Gastroesophageal sphincter (tissue), 4 donors: ENCODE measurements around the gene IFNW1. TPM values are rescaled to one million over a fixed set of nuclear protein-coding genes. Genes with fewer than 3 reads are reported as not detected.
"Not testable (repeated sequence)": the region's sequence is repeated elsewhere in the genome, so short reads cannot be mapped to it uniquely, and the experiment has no call there.

ENCODE experiments used
- ATAC-seq: fragments of 150-250 bp; one replicate; pipeline ENCODE4 v1.9.1; 2016; ENCODE audit warnings: mild to moderate bottlenecking, moderate library complexity
- H3K27ac ChIP-seq, 4 donors: fragments of 200-600 bp; sonication (generic) in 3 of 4; 1 replicate in 3 of 4; 2 replicates in 1 of 4; pipeline ENCODE4 v1.5.1; 2016 to 2019
- H3K27me3 ChIP-seq: fragments of 200-600 bp; sonication (generic); one replicate; pipeline ENCODE4 v1.5.1; 2019
- H3K36me3 ChIP-seq, 2 donors: fragments of 200-600 bp; sonication (generic); one replicate each; pipeline ENCODE4 v1.5.1; 2019; ENCODE audit warnings: control low read depth in 1 of 2
- H3K4me1 ChIP-seq, 3 donors: fragments of 200-600 bp; sonication (generic); 1 replicate in 2 of 3; 2 replicates in 1 of 3; pipeline ENCODE4 v1.5.1; 2016 to 2019; ENCODE audit warnings: control low read depth in 2 of 3
- H3K4me3 ChIP-seq, 2 donors: fragments of 200-600 bp; sonication (generic); one replicate each; pipeline ENCODE4 v1.5.1; 2019; ENCODE audit warnings: mild to moderate bottlenecking in 1 of 2, moderate library complexity in 1 of 2
- H3K9me3 ChIP-seq, 3 donors: fragments of 200-600 bp; sonication (generic); one replicate each; pipeline ENCODE4 v1.5.1; 2017 to 2019; ENCODE audit warnings: control low read depth in 2 of 3
- EP300 ChIP-seq: sonication (generic); formaldehyde crosslinking; IDR thresholded peaks from one replicate; pipeline ENCODE4 v1.6.1; 2017; ENCODE audit warnings: antibody characterized with exemption, mild to moderate bottlenecking
- POLR2A ChIP-seq, 2 donors: fragments of 450-650 bp; IDR thresholded peaks; one replicate each; pipeline ENCODE4 v1.6.1; 2017; ENCODE audit warnings: antibody characterized with exemption in 2 of 2, mild to moderate bottlenecking in 2 of 2, moderate library complexity in 1 of 2
- POLR2AphosphoS5 ChIP-seq: sonication (generic); formaldehyde crosslinking; IDR thresholded peaks from one replicate; pipeline ENCODE4 v1.6.1; 2017; ENCODE audit warnings: antibody characterized with exemption
- WGBS, 2 donors: methylation state at CpG; one replicate each; pipeline ENCODE4 v1.1.5; 2018; ENCODE audit warnings: low coverage in 1 of 2; 5-methylcytosine and 5-hydroxymethylcytosine counted together
- total RNA-seq, 4 donors: library from RNA; depleted of rRNA; stranded (reverse); fragments of >200 nt; gene quantifications; one replicate each; pipeline ENCODE4 v1.1.0, GENCODE V29; 2016
- TF ChIP-seq, protein P1 (sequence below), 4 experiments: fragments of 200-600 bp in 2 of 4; fragments of 450-650 bp in 2 of 4; sonication (generic) in 1 of 4; IDR thresholded peaks; one replicate each; pipeline ENCODE4 v1.5.1; 2017 to 2019; ENCODE audit warnings: antibody characterized with exemption in 4 of 4, mild to moderate bottlenecking in 2 of 4, moderate library complexity in 2 of 4

Gene IFNW1
- total RNA-seq, 4 donors from 2014 or later, result not detected

DNA sequence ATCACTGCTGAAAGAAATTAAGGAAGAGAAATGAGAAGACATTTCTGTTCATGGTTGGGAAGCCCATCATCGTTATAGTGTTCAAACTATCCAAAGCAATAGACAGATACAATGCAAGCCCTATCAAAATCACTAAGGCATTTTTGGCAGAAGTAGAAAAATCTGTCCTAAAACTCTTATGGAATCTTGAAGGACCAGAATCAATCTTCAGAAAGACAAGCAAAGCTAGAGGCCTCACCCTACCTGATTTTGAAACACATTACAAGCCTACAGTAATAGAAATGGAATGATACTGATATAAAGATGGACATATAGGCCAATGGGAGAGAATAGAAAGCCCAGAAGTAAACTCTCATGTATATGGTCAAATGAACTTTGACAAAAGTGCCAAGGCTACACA, 29.7 kb upstream of the IFNW1 start:
- Histone ChIP-seq H3K4me1 (no peaks in the 10 kb centered on the region), H3K27me3 (no peaks in the 10 kb centered on the region), H3K36me3 (no peaks in the 10 kb centered on the region), H3K9me3 (no peaks in the 10 kb centered on the region), H3K4me3 (no peak overlapping the region), H3K27ac (no peak overlapping the region)
- WGBS, 2 donors, result 59 to 67% methylated on average over 1 of the region's 1 CpG
- ATAC-seq, result no peak
- TF ChIP-seq, protein P1, sequence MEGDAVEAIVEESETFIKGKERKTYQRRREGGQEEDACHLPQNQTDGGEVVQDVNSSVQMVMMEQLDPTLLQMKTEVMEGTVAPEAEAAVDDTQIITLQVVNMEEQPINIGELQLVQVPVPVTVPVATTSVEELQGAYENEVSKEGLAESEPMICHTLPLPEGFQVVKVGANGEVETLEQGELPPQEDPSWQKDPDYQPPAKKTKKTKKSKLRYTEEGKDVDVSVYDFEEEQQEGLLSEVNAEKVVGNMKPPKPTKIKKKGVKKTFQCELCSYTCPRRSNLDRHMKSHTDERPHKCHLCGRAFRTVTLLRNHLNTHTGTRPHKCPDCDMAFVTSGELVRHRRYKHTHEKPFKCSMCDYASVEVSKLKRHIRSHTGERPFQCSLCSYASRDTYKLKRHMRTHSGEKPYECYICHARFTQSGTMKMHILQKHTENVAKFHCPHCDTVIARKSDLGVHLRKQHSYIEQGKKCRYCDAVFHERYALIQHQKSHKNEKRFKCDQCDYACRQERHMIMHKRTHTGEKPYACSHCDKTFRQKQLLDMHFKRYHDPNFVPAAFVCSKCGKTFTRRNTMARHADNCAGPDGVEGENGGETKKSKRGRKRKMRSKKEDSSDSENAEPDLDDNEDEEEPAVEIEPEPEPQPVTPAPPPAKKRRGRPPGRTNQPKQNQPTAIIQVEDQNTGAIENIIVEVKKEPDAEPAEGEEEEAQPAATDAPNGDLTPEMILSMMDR (IDR thresholded peaks at IDR 0.05), result no peak
- TF ChIP-seq POLR2AphosphoS5 (no peak), EP300 (no peak), POLR2A (IDR thresholded peaks at IDR 0.05) (no peak)

DNA sequence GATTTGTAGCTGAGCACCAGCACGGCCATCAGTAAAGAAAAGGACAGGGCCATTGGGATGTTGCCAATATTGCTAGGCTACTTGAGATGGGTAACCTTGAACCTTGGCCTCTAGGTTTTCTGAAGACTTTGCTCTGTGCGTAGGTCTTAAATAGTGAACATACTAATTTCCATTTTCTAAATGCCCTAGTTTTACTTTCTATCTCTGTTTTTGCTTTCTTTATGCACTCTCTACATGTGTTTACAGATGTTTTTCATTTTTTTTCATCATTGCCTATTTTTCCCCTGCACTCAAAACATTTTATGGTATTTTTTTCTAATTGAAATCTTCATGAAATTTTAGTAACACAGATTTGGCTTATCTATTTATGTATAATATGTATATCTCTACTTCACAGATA, 24.9 kb upstream of the IFNW1 start, which contains the start of gene IFNA21:
Gene IFNA21 (minus strand): TSS at position 101 of the 400 bp plus-strand sequence. CDS start 48 bp downstream, at position 53.
- H3K27me3 ChIP-seq, ATAC-seq, H3K27ac ChIP-seq, H3K4me1 ChIP-seq, H3K36me3 ChIP-seq, H3K9me3 ChIP-seq, H3K4me3 ChIP-seq: not testable (repeated sequence)
- WGBS, 2 donors, result 69% methylated on average over 2 of the region's 2 CpGs; no CpG with 5 or more reads in 1 of the 2 donors

DNA sequence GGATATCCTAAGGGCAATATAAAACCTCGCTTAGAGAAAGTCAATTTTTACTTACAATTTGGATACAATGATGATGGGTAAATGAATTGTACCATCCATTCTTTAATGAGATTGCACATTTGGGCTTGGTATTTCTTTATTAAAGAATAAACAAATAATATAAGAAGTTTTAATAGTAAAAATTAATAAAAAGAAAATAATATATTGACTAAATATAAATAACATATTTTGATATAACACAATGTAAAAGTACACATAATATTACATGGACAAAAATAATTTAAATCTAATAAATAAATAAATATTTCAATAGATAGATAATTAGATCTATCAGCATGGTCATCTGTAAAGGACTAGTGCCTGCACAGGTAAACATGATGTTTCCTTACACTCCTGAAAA, 23.9 kb upstream of the IFNW1 start:
- WGBS, 2 donors, result 83 to 100% methylated on average over 1 of the region's 1 CpG

DNA sequence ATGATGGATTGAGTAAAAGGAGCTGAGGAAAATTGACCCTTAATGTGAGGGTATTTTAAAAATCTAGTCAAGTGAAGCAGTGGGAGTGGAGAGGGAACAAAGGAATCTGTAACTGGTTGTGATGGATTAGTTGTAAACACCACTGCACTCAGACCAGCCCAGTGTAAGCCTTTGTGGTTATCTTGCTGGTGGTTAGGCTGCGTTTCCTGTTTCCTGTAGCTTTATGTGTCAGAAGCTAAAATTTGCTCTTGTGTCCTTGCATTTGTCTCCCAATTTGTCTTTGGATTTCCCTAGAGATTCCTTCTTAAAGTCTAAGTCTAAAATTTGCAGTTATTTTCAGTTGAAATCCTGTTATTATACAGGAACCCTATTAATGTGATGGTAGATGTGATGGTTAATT, 18.5 kb upstream of the IFNW1 start:
- Histone ChIP-seq H3K4me1 (no peaks in the 10 kb centered on the region), H3K9me3 (peaks cover 0 to 3% (median 0%) of the 10 kb centered on the region in 3 donors), H3K27me3 (no peaks in the 10 kb centered on the region), H3K4me3 (no peak overlapping the region), H3K36me3 (no peaks in the 10 kb centered on the region), H3K27ac (no peak overlapping the region)
- no peak for ATAC-seq
- WGBS, 2 donors, result 8 to 33% methylated on average over 1 of the region's 1 CpG
- TF ChIP-seq, protein P1 (IDR thresholded peaks at IDR 0.05), result no peak
- TF ChIP-seq POLR2AphosphoS5, result no peak

More for the DNA sequence above, 23.9 kb upstream of the IFNW1 start:
- no peak for ATAC-seq
- no peak for TF ChIP-seq POLR2AphosphoS5
- no peak for TF ChIP-seq POLR2A (IDR thresholded peaks at IDR 0.05)
- TF ChIP-seq, protein P1 (IDR thresholded peaks at IDR 0.05), result no peak
- no peak for TF ChIP-seq EP300
- H3K4me3 ChIP-seq, result no peak overlapping the region
- H3K9me3 ChIP-seq, result no peaks in the 10 kb centered on the region
- no peaks in the 10 kb centered on the region for H3K4me1 ChIP-seq
- H3K36me3 ChIP-seq, result no peaks in the 10 kb centered on the region
- no peak overlapping the region for H3K27ac ChIP-seq
- no peaks in the 10 kb centered on the region for H3K27me3 ChIP-seq

DNA sequence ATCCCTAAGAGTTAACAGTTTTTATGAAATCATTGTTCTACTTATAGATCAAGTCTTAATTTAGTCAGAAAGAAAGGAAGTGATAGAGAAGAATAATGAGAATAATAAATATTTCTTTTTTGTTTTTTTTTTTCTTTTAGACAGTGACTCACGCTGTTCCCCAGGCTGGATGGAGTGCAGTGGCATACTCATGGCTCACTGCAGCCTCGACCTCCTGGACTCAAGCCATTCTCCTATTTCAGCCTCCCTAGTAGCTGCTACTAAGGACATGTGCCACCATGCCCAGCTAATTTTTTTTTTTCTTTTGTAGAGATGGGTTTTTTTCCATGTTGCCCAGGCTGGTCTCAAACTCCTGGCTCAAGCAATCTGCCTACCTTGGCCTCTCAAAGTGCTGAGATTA, 13.9 kb upstream of the IFNW1 start:
- no peak for ATAC-seq
- Histone ChIP-seq H3K27me3 (no peaks in the 10 kb centered on the region), H3K9me3 (peaks cover 0 to 3% (median 0%) of the 10 kb centered on the region in 3 donors), H3K4me1 (peaks cover 0 to 8% (median 0%) of the 10 kb centered on the region in 3 donors), H3K36me3 (no peaks in the 10 kb centered on the region), H3K4me3 (no peak overlapping the region), H3K27ac (no peak overlapping the region)
- no peak for TF ChIP-seq POLR2A (IDR thresholded peaks at IDR 0.05)
- WGBS, 2 donors, result 63 to 64% methylated on average over 2 of the region's 2 CpGs

DNA sequence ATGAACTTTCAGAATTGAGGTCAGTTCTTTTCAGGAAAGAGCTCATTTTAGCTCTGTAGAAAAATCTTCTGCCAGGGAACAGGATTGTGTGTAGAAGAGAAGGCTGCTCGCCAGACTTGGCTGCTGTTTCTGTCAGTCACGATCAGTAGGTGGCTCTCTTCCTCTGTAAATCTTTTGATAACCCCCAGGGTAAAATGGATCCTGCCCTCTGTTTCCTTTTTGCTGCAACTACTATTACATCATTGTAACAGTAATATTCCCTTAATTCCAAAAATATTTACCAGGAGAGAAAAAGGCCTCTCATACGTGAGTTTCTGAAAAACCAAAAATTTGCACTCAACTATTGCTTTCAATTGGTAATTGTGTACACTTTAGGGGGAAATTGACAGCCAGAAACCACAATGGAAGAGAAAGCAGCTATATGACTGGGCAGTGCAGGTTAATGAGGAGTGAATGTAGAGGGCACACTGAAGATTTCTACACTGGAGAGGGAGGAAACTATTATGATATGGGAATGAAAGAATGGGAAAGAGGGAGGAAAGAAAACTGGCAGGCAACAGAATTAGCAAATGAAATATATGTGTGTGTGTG, 12.5 kb upstream of the IFNW1 start:
- no peak for ATAC-seq
- H3K9me3 ChIP-seq, result peaks cover 0 to 2% (median 0%) of the 10 kb centered on the region in 3 donors
- TF ChIP-seq POLR2A (IDR thresholded peaks at IDR 0.05) (no peak), EP300 (no peak), POLR2AphosphoS5 (no peak)
- TF ChIP-seq, protein P1 (IDR thresholded peaks at IDR 0.05), result no peak

More for the DNA sequence above, 12.5 kb upstream of the IFNW1 start:
- no peak overlapping the region for H3K27ac ChIP-seq
- H3K36me3 ChIP-seq, result no peaks in the 10 kb centered on the region
- no peak overlapping the region for H3K4me3 ChIP-seq
- H3K27me3 ChIP-seq, result no peaks in the 10 kb centered on the region
- peaks cover 0 to 8% (median 0%) of the 10 kb centered on the region in 3 donors for H3K4me1 ChIP-seq
- 9 to 31% methylated on average over 2 to 3 of the region's 3 CpGs for WGBS, 2 donors
